DOHH2 (cell line): ENCODE measurements around the gene MRPL51.
"Not testable (repeated sequence)": the region's sequence is repeated elsewhere in the genome, so short reads cannot be mapped to it uniquely, and the experiment has no call there.

Experiments used
- H3F3A ChIP-seq: fragments of 200-600 bp; sonication (generic), shearing (Covaris generic); 2 replicates; pipeline ENCODE4 v1.6.0; 2016; ENCODE audit warnings: antibody characterized with exemption, mild to moderate bottlenecking; ENCODE audit not compliant: control insufficient read depth, insufficient read depth
- H3K27ac ChIP-seq: fragments of 200-600 bp; sonication (generic); 2 replicates; pipeline ENCODE4 v1.5.1; 2014; ENCODE audit warnings: low read depth, mild to moderate bottlenecking, low read length, moderate library complexity
- H3K27me3 ChIP-seq: fragments of 200-600 bp; sonication (generic); 2 replicates; pipeline ENCODE4 v1.6.1; 2014; ENCODE audit warnings: mild to moderate bottlenecking, low read length, mixed read lengths; ENCODE audit not compliant: control insufficient read depth
- H3K36me3 ChIP-seq: fragments of 200-600 bp; sonication (generic); 2 replicates; pipeline ENCODE4 v1.6.1; 2014; ENCODE audit warnings: mild to moderate bottlenecking, low read length, moderate library complexity, mixed read lengths; ENCODE audit not compliant: control insufficient read depth
- H3K4me1 ChIP-seq: fragments of 200-600 bp; sonication (generic); 2 replicates; pipeline ENCODE4 v1.6.1; 2014; ENCODE audit warnings: mild to moderate bottlenecking, low read length, mixed read lengths; ENCODE audit not compliant: control insufficient read depth
- H3K4me2 ChIP-seq: fragments of 200-600 bp; sonication (generic); 2 replicates; pipeline ENCODE4 v1.6.0; 2014; ENCODE audit warnings: mild to moderate bottlenecking, low read length, moderate library complexity
- H3K4me3 ChIP-seq: fragments of 200-600 bp; sonication (generic); 2 replicates; pipeline ENCODE4 v1.5.1; 2014; ENCODE audit warnings: mild to moderate bottlenecking, low read length, mixed read lengths
- H3K79me2 ChIP-seq: fragments of 200-600 bp; sonication (generic); 2 replicates; pipeline ENCODE4 v1.6.1; 2014; ENCODE audit warnings: mild to moderate bottlenecking, low read length, mixed read lengths; ENCODE audit not compliant: control insufficient read depth
- H3K9me2 ChIP-seq: fragments of 200-600 bp; sonication (generic); replicated peaks from 2 replicates; pipeline ENCODE4 v1.6.1; 2014; ENCODE audit warnings: mild to moderate bottlenecking, low read length, mixed read lengths; ENCODE audit not compliant: control insufficient read depth
- H3K9me3 ChIP-seq: fragments of 200-600 bp; sonication (generic); 2 replicates; pipeline ENCODE4 v1.6.1; 2014; ENCODE audit warnings: antibody characterized with exemption, low read length, mixed read lengths; ENCODE audit not compliant: control insufficient read depth, insufficient read depth
- H4K20me1 ChIP-seq: fragments of 200-600 bp; sonication (generic); 2 replicates; pipeline ENCODE4 v1.6.0; 2014; ENCODE audit warnings: low read depth, mild to moderate bottlenecking, antibody characterized with exemption, low read length, moderate library complexity; ENCODE audit not compliant: control insufficient read depth, insufficient read depth
- EZH2phosphoT487 ChIP-seq: fragments of 200-600 bp; sonication (generic); IDR thresholded peaks from 2 replicates; pipeline ENCODE4 v1.6.1; 2017; ENCODE audit warnings: borderline replicate concordance, mild to moderate bottlenecking, antibody characterized with exemption, low read length, moderate library complexity, mixed read lengths
- TF ChIP-seq, protein P1 (sequence below): fragments of 200-600 bp; sonication (generic); IDR thresholded peaks from one replicate; pipeline ENCODE4 v1.5.1; 2014; ENCODE audit warnings: antibody characterized with exemption, mild to moderate bottlenecking, low read depth, low read length; ENCODE audit not compliant: poor library complexity, severe bottlenecking

MRPL51 gene

GRCh38 chr12:6489449-6489848 is 3.6 kb downstream of the MRPL51 start:
- no peak overlapping the region for H3K4me2 ChIP-seq
- no peaks in the 10 kb centered on the region for H3K9me2 ChIP-seq
- peaks cover 22% of the 10 kb centered on the region for H3K79me2 ChIP-seq
- no peaks in the 10 kb centered on the region for H3K9me3 ChIP-seq
- H3K27ac ChIP-seq = no peak overlapping the region
- H3F3A ChIP-seq = peaks cover 13% of the 10 kb centered on the region
- TF ChIP-seq, protein P1, sequence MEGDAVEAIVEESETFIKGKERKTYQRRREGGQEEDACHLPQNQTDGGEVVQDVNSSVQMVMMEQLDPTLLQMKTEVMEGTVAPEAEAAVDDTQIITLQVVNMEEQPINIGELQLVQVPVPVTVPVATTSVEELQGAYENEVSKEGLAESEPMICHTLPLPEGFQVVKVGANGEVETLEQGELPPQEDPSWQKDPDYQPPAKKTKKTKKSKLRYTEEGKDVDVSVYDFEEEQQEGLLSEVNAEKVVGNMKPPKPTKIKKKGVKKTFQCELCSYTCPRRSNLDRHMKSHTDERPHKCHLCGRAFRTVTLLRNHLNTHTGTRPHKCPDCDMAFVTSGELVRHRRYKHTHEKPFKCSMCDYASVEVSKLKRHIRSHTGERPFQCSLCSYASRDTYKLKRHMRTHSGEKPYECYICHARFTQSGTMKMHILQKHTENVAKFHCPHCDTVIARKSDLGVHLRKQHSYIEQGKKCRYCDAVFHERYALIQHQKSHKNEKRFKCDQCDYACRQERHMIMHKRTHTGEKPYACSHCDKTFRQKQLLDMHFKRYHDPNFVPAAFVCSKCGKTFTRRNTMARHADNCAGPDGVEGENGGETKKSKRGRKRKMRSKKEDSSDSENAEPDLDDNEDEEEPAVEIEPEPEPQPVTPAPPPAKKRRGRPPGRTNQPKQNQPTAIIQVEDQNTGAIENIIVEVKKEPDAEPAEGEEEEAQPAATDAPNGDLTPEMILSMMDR = no peak
- no peak for TF ChIP-seq EZH2phosphoT487
- H4K20me1 ChIP-seq = no peaks in the 10 kb centered on the region
- H3K27me3 ChIP-seq = no peaks in the 10 kb centered on the region
- H3K4me3 ChIP-seq = no peak overlapping the region
- H3K4me1 ChIP-seq = peaks cover 8% of the 10 kb centered on the region
- H3K36me3 ChIP-seq = peaks cover 34% of the 10 kb centered on the region

DNA sequence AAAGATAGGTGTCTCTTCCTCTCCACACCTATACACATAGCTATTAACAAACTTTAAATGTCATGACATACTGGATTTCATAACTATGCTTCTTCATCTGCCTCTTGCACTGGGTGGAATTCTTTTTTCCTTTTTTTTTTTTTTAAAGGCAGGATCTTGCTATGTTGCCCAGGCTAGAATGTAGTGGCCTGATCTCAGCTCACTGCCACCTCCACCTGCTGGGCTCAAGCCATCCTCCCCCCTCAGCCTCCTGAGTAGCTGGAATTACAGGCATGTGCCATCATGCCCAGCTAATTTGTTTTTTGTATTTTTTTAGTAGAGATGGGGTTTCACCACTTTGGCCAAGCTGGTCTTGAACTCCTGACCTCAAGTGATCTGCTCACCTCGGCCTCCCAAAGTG is 4.8 kb downstream of the MRPL51 start:
- Histone ChIP-seq H3K79me2 (peaks cover 19% of the 10 kb centered on the region), H3K4me3 (no peak overlapping the region), H3K27ac (no peak overlapping the region), H3K36me3 (peaks cover 26% of the 10 kb centered on the region), H4K20me1 (no peaks in the 10 kb centered on the region), H3K27me3 (no peaks in the 10 kb centered on the region), H3K4me1 (peaks cover 8% of the 10 kb centered on the region), H3K9me3 (no peaks in the 10 kb centered on the region), H3K9me2 (no peaks in the 10 kb centered on the region), H3K4me2 (no peak overlapping the region), H3F3A (peaks cover 10% of the 10 kb centered on the region)
- TF ChIP-seq EZH2phosphoT487 = no peak
- TF ChIP-seq, protein P1 = no peak

DNA sequence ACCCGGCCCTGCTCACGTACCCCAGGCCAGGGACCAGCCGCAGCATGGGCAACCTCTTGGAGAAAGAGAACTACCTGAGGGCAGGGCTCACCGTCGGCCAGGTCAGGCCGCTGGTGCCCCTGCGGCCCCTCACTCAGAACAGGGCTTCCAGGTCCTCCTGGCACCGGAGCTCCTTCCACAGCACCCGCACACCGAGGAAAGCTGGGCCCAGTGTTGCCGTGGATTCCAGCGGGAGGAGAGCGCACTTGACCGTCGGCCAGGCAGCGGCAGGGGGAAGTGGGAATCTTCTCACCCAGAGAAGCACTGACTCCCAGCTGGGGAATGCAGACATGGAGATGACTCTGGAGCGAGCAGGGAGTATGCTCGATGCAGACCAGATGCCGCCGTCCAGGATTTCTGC is 14.6 kb downstream of the MRPL51 start:
- H3K4me1 ChIP-seq = no peaks in the 10 kb centered on the region
- no peaks in the 10 kb centered on the region for H4K20me1 ChIP-seq
- H3K9me2 ChIP-seq = no peaks in the 10 kb centered on the region
- H3F3A ChIP-seq = no peaks in the 10 kb centered on the region
- H3K27me3 ChIP-seq = no peaks in the 10 kb centered on the region
- TF ChIP-seq EZH2phosphoT487 = no peak
- TF ChIP-seq, protein P1 = no peak
- no peaks in the 10 kb centered on the region for H3K9me3 ChIP-seq
- H3K4me3 ChIP-seq = no peak overlapping the region
- H3K79me2 ChIP-seq = no peaks in the 10 kb centered on the region
- H3K27ac ChIP-seq = no peak overlapping the region
- H3K4me2 ChIP-seq = no peak overlapping the region
- H3K36me3 ChIP-seq = no peaks in the 10 kb centered on the region

GRCh38 chr12:6477601-6478377 is 15.3 kb downstream of the MRPL51 start:
- H3K9me2 ChIP-seq, H4K20me1 ChIP-seq, H3F3A ChIP-seq, H3K79me2 ChIP-seq, H3K27me3 ChIP-seq, H3K27ac ChIP-seq, H3K4me2 ChIP-seq, H3K4me1 ChIP-seq, H3K36me3 ChIP-seq, H3K9me3 ChIP-seq, H3K4me3 ChIP-seq: not testable (repeated sequence)
